GM18861 (cell line): ENCODE results near the gene CARNS1.

Experiments used
- ATAC-seq: cut with Tn5 transposase; IDR thresholded peaks from one replicate; pipeline ENCODE4 v1.9.1; 2021; ENCODE audit not compliant: unreplicated experiment

Gene CARNS1

GRCh38 chr11:67376063-67376820 is 39.2 kb upstream of the CARNS1 start:
- ATAC-seq: no peak

GRCh38 chr11:67376873-67377808 is 38.3 kb upstream of the CARNS1 start:
- ATAC-seq: no peak

- ATAC-seq: no peak
Observed at GRCh38 chr11:67378544-67378943, 36.9 kb upstream of the CARNS1 start.

DNA sequence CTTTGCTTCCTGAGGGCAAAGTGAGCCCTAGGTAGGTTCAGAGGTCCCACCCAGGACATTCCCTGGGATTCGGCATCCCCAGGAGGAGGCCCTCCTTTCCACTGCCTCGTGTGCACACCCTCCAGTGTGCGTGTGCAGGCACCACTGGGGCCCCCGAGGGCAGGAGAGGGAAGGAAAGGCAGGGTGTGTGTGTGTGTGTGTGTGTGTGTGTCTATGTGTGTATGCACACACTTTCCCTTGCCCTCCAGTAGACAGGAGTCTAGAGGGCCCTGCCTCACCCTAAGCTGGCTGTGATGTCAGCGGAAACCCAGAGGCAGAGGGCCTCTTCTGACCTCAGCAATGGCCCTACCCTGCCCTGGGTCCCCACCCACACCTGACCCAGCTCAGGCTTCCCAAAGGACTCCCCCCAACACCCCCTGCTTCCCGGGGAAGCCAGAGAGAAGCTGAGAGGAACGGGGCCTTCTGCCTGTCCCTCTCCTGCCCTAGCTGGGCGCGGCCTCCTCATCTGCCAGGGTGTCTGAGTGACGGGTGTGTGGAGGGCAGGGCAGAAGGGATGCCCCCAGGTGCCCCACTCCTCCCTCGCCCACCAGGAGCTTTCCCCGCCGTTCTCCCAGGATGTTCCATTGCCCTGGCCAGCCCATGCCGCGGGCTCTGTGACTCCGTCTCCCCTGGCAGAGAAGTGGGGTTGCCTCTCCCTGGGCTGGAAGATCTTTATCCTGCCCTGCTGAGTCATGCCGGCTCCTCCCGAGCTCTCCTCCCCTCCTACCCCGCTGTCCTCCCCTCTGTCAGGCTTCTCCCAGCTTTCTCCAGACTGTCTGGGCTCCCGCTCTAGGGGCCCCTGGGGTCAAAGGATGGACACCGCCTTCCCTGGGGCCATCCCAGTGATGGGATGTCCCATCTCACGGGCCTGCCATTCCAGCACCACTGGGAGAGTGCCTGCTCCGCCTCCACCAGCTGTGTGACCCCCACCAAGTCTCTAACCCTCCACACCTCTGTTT is 36.1 kb upstream of the CARNS1 start:
- no peak for ATAC-seq

GRCh38 chr11:67381244-67381972 is 34.1 kb upstream of the CARNS1 start:
- peak; percentile 50 for ATAC-seq

DNA sequence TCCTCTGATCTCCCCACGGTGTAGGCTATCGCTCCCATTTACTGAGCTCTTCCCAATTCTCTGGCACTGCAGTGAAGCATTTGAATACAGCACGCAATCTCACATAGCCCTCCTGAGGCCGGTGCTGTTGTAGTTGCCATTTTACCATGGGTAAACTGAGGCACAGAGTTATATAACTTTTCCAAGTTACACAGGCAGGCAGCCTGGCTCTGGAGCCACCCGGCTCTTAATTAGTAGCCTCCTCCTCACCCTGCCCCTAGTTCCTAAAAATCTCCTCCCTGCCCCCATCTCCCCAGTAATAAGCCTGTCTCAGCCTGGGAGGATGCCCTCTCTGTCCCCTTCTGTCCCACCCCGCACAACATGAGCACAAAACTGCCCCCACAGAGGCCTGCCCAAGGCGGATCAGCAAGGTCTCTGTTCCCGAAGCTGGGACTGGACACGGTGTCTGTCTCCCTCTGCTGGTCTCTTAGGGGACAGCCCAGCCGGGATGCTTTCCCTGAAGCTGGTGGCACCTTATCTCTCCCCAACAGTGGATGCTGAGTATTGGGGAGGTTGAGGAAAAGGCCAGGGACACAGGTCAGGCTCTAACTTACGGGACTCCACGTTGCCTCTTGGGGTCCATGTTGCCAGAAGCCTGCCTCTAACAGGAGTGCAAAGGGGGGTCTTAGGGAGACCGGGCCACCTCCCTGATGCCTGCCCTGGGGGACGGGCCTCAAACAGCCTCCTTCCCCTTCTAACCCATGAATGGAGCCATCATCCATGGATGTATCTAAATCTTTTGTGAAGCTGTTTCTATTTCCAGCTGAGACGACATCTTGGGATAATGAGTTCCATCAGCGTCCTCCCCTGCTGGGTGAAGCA is 33.0 kb upstream of the CARNS1 start:
- no peak for ATAC-seq

GRCh38 chr11:67384851-67385366 is 30.6 kb upstream of the CARNS1 start:
- no peak for ATAC-seq

DNA sequence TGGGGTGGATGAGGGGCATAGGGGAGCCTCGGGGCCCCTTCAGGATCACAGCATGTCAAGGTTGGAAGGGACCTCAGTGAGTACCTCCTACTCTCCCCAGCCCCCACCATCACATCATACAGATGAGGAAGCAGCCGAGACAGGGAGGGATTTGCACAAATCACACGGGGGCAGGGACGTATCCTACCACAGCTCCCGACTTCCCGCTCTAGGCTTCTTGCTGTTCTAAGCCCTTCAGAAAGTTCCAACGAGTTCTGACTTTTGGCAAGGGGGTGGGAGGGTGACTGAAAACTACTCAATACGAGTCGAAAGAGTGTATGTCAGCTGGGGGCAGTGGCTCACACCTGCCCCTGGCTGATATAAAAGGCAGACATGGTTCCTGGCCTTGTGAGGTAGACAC is 28.4 kb upstream of the CARNS1 start:
- no peak for ATAC-seq

- ATAC-seq: no peak
Observed at GRCh38 chr11:67387518-67387917, 28.0 kb upstream of the CARNS1 start.

DNA sequence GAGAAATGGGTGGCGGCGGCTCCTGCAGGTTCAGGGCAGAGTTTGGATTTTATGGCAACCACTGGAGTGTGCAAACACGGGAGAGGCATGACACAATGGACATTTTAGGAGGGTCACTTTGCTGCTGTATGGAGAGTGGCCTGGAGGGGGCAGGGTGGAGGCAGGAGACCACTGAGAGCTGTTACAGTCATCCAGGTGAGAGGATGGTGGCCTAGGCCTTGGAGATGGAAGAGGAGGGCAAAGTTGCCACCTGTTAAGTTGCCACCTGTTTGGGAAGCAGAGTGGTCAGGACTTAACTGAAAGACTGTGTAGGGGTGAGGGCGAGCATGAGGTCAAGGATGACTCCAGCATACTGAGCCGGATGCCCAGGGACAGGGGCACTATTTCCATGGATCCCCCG is 26.0 kb upstream of the CARNS1 start:
- no peak for ATAC-seq

DNA sequence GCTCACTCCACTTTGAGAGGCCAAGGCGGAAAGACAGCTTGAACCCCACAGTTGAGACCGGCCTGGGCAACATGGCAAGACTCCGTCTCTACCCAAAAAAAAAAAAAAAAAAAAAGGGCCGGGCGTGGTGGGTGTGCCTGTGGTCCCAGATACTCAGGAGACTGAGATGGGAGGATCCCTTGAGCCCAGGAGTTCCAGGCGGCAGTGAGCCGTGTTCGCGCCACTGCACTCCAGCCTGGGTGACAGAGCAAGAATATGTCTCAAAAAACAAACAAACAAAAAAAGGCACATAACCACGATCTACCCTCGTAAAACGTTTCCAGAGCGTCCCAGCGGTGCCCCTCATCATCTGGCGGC is 24.6 kb upstream of the CARNS1 start:
- no peak for ATAC-seq

- ATAC-seq: peak; percentile 40
Observed at GRCh38 chr11:67391304-67392182, 23.9 kb upstream of the CARNS1 start, which contains the start of gene RAD9A. Gene RAD9A (plus strand): TSS chr11:67391986. CDS start chr11:67392045, 59 bp downstream.

DNA sequence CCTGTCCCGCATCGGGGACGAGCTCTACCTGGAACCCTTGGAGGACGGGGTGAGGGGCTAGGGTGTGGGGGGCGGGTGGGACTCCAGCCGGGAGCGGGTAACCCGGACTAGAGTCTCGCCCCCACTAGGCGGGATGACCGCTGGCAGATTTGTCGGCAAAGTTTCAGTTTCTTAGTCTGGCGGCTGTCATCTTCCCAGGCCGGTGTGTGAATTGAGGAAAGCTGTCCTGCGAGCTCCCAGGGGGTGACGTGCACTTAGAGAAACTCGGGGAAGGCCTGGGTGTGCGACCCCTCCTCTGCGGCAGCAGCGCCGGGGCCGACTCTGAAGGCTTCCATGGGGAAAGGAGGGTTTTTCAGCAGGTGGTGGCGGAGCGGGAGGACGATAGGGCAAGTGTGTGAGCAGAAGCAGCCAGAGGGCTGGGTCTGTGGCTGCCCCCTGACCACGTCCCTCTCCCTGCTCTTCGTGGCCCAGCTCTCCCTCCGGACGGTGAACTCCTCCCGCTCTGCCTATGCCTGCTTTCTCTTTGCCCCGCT is 23.2 kb upstream of the CARNS1 start:
- ATAC-seq: no peak

DNA sequence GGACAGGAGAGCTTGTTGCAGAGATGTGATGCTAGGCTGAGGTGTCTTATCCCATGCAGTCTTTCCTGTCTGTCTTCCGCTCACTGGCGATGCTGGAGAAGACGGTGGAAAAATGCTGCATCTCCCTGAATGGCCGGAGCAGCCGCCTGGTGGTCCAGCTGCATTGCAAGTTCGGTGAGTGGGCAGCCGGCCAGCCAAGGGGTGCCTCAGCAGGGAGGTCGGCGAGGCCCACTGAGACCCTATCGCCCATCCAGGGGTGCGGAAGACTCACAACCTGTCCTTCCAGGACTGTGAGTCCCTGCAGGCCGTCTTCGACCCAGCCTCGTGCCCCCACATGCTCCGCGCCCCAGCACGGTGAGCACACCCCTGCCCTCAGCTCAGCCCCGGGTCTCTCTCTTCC is 22.0 kb upstream of the CARNS1 start:
- no peak for ATAC-seq

DNA sequence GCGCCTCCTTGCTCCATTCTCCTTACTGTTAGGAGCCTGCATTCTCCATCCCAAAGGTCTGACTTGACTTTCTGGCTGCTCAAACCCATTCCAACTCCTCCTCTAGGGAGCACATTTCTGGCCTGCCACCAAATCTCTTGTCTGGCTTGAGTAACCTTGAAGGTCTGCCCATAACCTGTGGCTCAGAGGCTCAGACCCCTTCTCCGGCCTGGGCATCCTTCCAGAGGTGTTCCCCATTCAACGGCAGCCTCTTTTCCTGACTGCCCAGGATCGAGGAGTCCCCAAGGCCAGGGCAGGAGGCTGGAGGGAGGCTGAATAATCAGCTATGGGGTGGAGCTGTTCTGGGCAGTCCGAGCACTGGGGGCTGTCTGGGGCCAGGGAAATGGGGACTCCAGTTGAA is 21.5 kb upstream of the CARNS1 start:
- no peak for ATAC-seq

DNA sequence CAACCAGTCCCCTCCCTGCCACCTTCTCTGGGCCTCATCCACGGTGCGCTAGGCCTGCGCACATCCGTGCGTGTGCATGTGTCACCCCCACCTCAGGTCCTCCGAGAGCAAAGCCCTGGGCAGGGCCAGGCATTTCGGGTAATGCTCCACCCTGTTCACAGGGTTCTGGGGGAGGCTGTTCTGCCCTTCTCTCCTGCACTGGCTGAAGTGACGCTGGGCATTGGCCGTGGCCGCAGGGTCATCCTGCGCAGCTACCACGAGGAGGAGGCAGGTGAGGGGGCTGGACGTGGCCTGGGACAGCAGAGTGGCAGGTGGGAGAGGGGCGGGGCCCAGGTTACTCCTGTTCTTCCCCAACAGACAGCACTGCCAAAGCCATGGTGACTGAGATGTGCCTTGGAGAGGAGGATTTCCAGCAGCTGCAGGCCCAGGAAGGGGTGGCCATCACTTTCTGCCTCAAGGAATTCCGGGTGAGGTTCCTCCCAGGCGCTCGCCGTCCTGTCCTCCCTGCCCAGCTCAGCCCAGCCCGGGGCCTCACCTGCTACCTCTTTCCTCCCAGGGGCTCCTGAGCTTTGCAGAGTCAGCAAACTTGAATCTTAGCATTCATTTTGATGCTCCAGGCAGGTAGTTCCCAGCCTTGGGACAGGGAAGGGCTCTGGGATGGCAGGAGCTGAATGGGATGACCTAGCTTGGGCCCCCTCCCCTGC is 19.8 kb upstream of the CARNS1 start:
- no peak for ATAC-seq

DNA sequence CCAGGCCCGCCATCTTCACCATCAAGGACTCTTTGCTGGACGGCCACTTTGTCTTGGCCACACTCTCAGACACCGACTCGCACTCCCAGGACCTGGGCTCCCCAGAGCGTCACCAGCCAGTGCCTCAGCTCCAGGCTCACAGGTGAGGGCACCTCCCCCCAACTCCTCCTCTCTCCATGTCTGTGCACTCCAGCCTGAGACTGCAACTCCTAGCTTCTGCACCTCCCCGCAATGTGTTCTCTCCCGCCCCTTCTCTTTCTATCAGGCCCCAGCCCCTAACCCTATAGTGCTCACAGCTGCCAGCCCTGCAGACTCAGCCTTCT is 19.3 kb upstream of the CARNS1 start:
- no peak for ATAC-seq
